Measurements from ENCODE around the gene CCDC122.
"Not testable (repeated sequence)": the region's sequence is repeated elsewhere in the genome, so short reads cannot be mapped to it uniquely, and the experiment has no call there.

Gene CCDC122

GRCh38 chr13:43876366-43876765 is 3.2 kb downstream of the CCDC122 start:
- DNase-seq, result no peak

- no peak for DNase-seq
Measured at GRCh38 chr13:43874504-43875092, 4.9 kb downstream of the CCDC122 start.

- no peak for DNase-seq
Measured at GRCh38 chr13:43872181-43872580, 7.4 kb downstream of the CCDC122 start.

GRCh38 chr13:43865892-43866291 is 13.6 kb downstream of the CCDC122 start:
- no peak for DNase-seq

GRCh38 chr13:43864921-43865320 is 14.6 kb downstream of the CCDC122 start:
- no peak for DNase-seq

- DNase-seq, result no peak
Measured at GRCh38 chr13:43861863-43862262, 17.7 kb downstream of the CCDC122 start.

GRCh38 chr13:43852923-43853404 is 26.6 kb downstream of the CCDC122 start:
- DNase-seq, result no peak

- DNase-seq, result no peak
Measured at GRCh38 chr13:43850873-43851272, 28.7 kb downstream of the CCDC122 start.

- DNase-seq, result peak; percentile 80
Measured at GRCh38 chr13:43848001-43848649, 31.4 kb downstream of the CCDC122 start.

GRCh38 chr13:43846496-43847158 is 32.9 kb downstream of the CCDC122 start:
- no peak for DNase-seq

- no peak for DNase-seq
Measured at GRCh38 chr13:43838909-43839308, 40.6 kb downstream of the CCDC122 start.

- DNase-seq, result no peak
Measured at GRCh38 chr13:43835701-43836100, 43.8 kb downstream of the CCDC122 start.

GRCh38 chr13:43831088-43831487 is 48.5 kb downstream of the CCDC122 start:
- DNase-seq, result no peak

- peak; percentile 64 for DNase-seq
Measured at GRCh38 chr13:43830497-43830881, 49.1 kb downstream of the CCDC122 start.

GRCh38 chr13:43824656-43825055 is 54.9 kb downstream of the CCDC122 start:
- DNase-seq, result not testable (repeated sequence)

- no peak for DNase-seq
Measured at GRCh38 chr13:43822969-43823368, 56.6 kb downstream of the CCDC122 start.

- DNase-seq, result no peak
Measured at GRCh38 chr13:43816401-43816889, 63.1 kb downstream of the CCDC122 start.

- no peak for DNase-seq
Measured at GRCh38 chr13:43815204-43815603, 64.3 kb downstream of the CCDC122 start.

GRCh38 chr13:43808676-43809075 is 70.9 kb downstream of the CCDC122 start:
- no peak for DNase-seq

GRCh38 chr13:43805681-43806128 is 73.8 kb downstream of the CCDC122 start:
- DNase-seq, result no peak

- DNase-seq, result no peak
Measured at GRCh38 chr13:43805071-43805468, 74.5 kb downstream of the CCDC122 start.

- no peak for DNase-seq
Measured at GRCh38 chr13:43804461-43805070, 75.0 kb downstream of the CCDC122 start.

- DNase-seq, result no peak
Measured at GRCh38 chr13:43802511-43802910, 77.0 kb downstream of the CCDC122 start.

GRCh38 chr13:43800828-43801227 is 78.7 kb downstream of the CCDC122 start:
- no peak for DNase-seq

Measured in SIG-M5 (cell line).